HepG2 (cell line): Measurements from ENCODE around the gene HBQ1.

Experiments
- JUN ChIP-seq: sonication (generic); formaldehyde crosslinking; IDR thresholded peaks from 2 replicates; pipeline ENCODE4 v1.4.0; 2020; ENCODE audit warnings: mild to moderate bottlenecking, missing genetic modification reagents
- KDM1A ChIP-seq: IDR thresholded peaks from 2 replicates; pipeline ENCODE4 v1.6.1; 2016; ENCODE audit warnings: missing compliant biosample characterization
- ZNF670 ChIP-seq: sonication (generic); formaldehyde crosslinking; IDR thresholded peaks from 2 replicates; pipeline ENCODE4 v1.8.0; 2022; ENCODE audit warnings: mild to moderate bottlenecking, missing genetic modification reagents, borderline replicate concordance

- TF ChIP-seq ZNF670 (CRISPR knock-in tag) (peak; percentile 44; the same call in 1 of the 2 replicates), KDM1A (no peak), JUN (CRISPR knock-in tag) (peak; percentile 77)
These were observed 664 bp downstream of the HBQ1 start for GRCh38 chr16:180681-181564.
